Subcutaneous adipose tissue (tissue), 4 donors: Measurements from ENCODE around the gene FKBP2. TPM values are rescaled to one million over a fixed set of nuclear protein-coding genes. Genes with fewer than 3 reads are reported as not detected.

Experiments
- CTCF ChIP-seq: fragments of 450-650 bp; IDR thresholded peaks from one replicate; pipeline ENCODE4 v1.5.1; 2016; ENCODE audit warnings: low read depth, mild to moderate bottlenecking, control low read depth, antibody characterized with exemption, moderate library complexity
- total RNA-seq, 4 donors: library from RNA; depleted of rRNA; stranded (reverse); fragments of >200 nt; gene quantifications; one replicate each; pipeline ENCODE4 v1.1.0, GENCODE V29; 2016

Gene FKBP2
- total RNA-seq, 4 donors from 2014 or later: 32.0 to 40.9 (median 36.7) TPM

- no peak for TF ChIP-seq CTCF
Measured at GRCh38 chr11:64247729-64248531, 7.0 kb downstream of the FKBP2 start.

GRCh38 chr11:64248578-64248977 is 7.7 kb downstream of the FKBP2 start:
- TF ChIP-seq CTCF: no peak

GRCh38 chr11:64249038-64249437 is 8.1 kb downstream of the FKBP2 start:
- no peak for TF ChIP-seq CTCF

GRCh38 chr11:64249563-64250414 is 8.9 kb downstream of the FKBP2 start:
- TF ChIP-seq CTCF: no peak

GRCh38 chr11:64250415-64251015 is 9.6 kb downstream of the FKBP2 start:
- no peak for TF ChIP-seq CTCF

- TF ChIP-seq CTCF: no peak
Measured at GRCh38 chr11:64251016-64251752, 10.3 kb downstream of the FKBP2 start, which contains the start of gene PLCB3. TSS of gene PLCB3 (plus strand) at chr11:64251530. CDS start at chr11:64251650, 120 bp downstream.

- TF ChIP-seq CTCF: no peak
Measured at GRCh38 chr11:64251753-64252002, 10.8 kb downstream of the FKBP2 start.
